Measurements from ENCODE around the gene CRACR2B.

CRACR2B gene

GRCh38 chr11:802018-802617 lies 25.6 kb upstream of the CRACR2B start (continued):
- TF ChIP-seq ZNF175 (tag by site-specific recombination; IDR thresholded peaks at IDR 0.05) = no peak
- TF ChIP-seq ZFP69B (tag by site-specific recombination; IDR thresholded peaks at IDR 0.05) = no peak
- no peak for TF ChIP-seq ZNF354C (tag by site-specific recombination; IDR thresholded peaks at IDR 0.05; ENCODE audit: borderline replicate concordance, low read depth)
- no peak for TF ChIP-seq KLF10 (tag by site-specific recombination; IDR thresholded peaks at IDR 0.05)
- TF ChIP-seq ZBTB7A (tag by site-specific recombination; IDR thresholded peaks at IDR 0.05; ENCODE audit: low read depth) = no peak
- no peak for TF ChIP-seq ZNF184 (tag by site-specific recombination; IDR thresholded peaks at IDR 0.05)
- no peak for TF ChIP-seq ZBTB8A (tag by site-specific recombination; IDR thresholded peaks at IDR 0.05)
- no peak for TF ChIP-seq GFI1B (tag by site-specific recombination; IDR thresholded peaks at IDR 0.05)

- Histone ChIP-seq H3K9me3 (ENCODE audit: control insufficient read depth, insufficient read depth, low read depth, low read length) (no peaks in the 10 kb centered on the region), H3K36me3 (ENCODE audit: control insufficient read depth in 2 of 2, insufficient read depth in 1 of 2, low read length in 2 of 2) (peaks cover 0 to 54% of the 10 kb centered on the region in 2 experiments; a peak in 1 of 3 replicates), H3K4me1 (ENCODE audit: control insufficient read depth, insufficient read depth, low read length) (no peaks in the 10 kb centered on the region), H3K4me3 (ENCODE audit: low read depth, low read length) (0 out of 2 replicates have a peak overlapping the region, but pooled peaks have one; percentile 60), H3K27ac (ENCODE audit: extremely low read depth, low read depth, low read length) (no peak overlapping the region)
- POLR2A ChIA-PET = interaction anchor here (0.6 to 5.2 kb wide), 2 partner anchors 15 to 255 kb away, joined by 4 to 42 read pairs; partner anchors contain the start of gene PNPLA2
- no peak for TF ChIP-seq ZNF664 (tag by site-specific recombination; IDR thresholded peaks at IDR 0.05)
- no peak for TF ChIP-seq ZNF670 (tag by site-specific recombination; IDR thresholded peaks at IDR 0.05; ENCODE audit: low read depth)
- no peak for TF ChIP-seq ZNF354C (tag by site-specific recombination; IDR thresholded peaks at IDR 0.05; ENCODE audit: borderline replicate concordance, low read depth)
- no peak for TF ChIP-seq ZNF639 (tag by site-specific recombination; IDR thresholded peaks at IDR 0.05)
- no peak for TF ChIP-seq ZNF510 (tag by site-specific recombination; IDR thresholded peaks at IDR 0.05; ENCODE audit: insufficient replicate concordance)
- no peak for TF ChIP-seq ZNF692 (tag by site-specific recombination; IDR thresholded peaks at IDR 0.05)
- TF ChIP-seq SP3 (tag by site-specific recombination; IDR thresholded peaks at IDR 0.05) = no peak
- no peak for TF ChIP-seq GFI1B (tag by site-specific recombination; IDR thresholded peaks at IDR 0.05)
- no peak for TF ChIP-seq ZNF548 (tag by site-specific recombination; IDR thresholded peaks at IDR 0.05)
- TF ChIP-seq ZNF473 (tag by site-specific recombination; IDR thresholded peaks at IDR 0.05) = no peak
- no peak for TF ChIP-seq ZNF426 (tag by site-specific recombination; IDR thresholded peaks at IDR 0.05)
- no peak for TF ChIP-seq ZNF302 (tag by site-specific recombination; IDR thresholded peaks at IDR 0.05; ENCODE audit: low read depth)
- TF ChIP-seq ZNF223 (tag by site-specific recombination; IDR thresholded peaks at IDR 0.05) = no peak
- TF ChIP-seq KLF16 (tag by site-specific recombination; IDR thresholded peaks at IDR 0.05) = no peak
- TF ChIP-seq GLI2 (tag by site-specific recombination; IDR thresholded peaks at IDR 0.05; ENCODE audit: borderline replicate concordance, low read depth) = no peak
- no peak for TF ChIP-seq ZBTB6 (tag by site-specific recombination; IDR thresholded peaks at IDR 0.05)
- TF ChIP-seq SCRT2 (tag by site-specific recombination; IDR thresholded peaks at IDR 0.05) = no peak
- TF ChIP-seq PRDM10 (tag by site-specific recombination; IDR thresholded peaks at IDR 0.05) = no peak
- no peak for TF ChIP-seq ZNF2 (tag by site-specific recombination; IDR thresholded peaks at IDR 0.05)
- CTCF ChIA-PET = interaction anchor here (0.5 kb wide), 1 partner anchor 46 kb away, joined by 3 read pairs; no protein-coding TSS in a partner anchor
Observed at GRCh38 chr11:802693-803466, 24.8 kb upstream of the CRACR2B start.

Measured in HEK293 (cell line).